A549 (cell line): Measurements from ENCODE around the gene KYNU.

Experiments used
- EP300 ChIP-seq, 2 experiments: fragments of >200 bp; sonication (Bioruptor Twin); formaldehyde crosslinking; IDR thresholded peaks; 2 replicates in 1 of 2; 3 replicates in 1 of 2; pipeline ENCODE4 v1.6.1; 2016 to 2017
- MYC ChIP-seq: IDR thresholded peaks from 2 replicates; pipeline ENCODE4 v1.6.1; 2012; ENCODE audit warnings: mild to moderate bottlenecking, inconsistent platforms, low read length, improper control_type of control experiment, borderline replicate concordance
- POLR2A ChIP-seq: IDR thresholded peaks from 2 replicates; pipeline ENCODE4 v1.6.1; 2012; ENCODE audit warnings: mild to moderate bottlenecking, low read length
- RAD21 ChIP-seq, 2 experiments: fragments of >200 bp in 1 of 2; sonication (Bioruptor Twin) in 1 of 2; formaldehyde crosslinking in 1 of 2; IDR thresholded peaks in 1 of 2; conservative IDR thresholded peaks in 1 of 2; 2 replicates in 1 of 2; 3 replicates in 1 of 2; pipeline ENCODE4 v1.6.1; 2012 to 2018; ENCODE audit warnings: inconsistent platforms in 1 of 2
- TF ChIP-seq, protein P1 (sequence below): fragments of >200 bp; sonication (Bioruptor Twin); formaldehyde crosslinking; IDR thresholded peaks from 3 replicates; pipeline ENCODE4 v1.5.1; 2016
- TF ChIP-seq, protein P2 (sequence below): IDR thresholded peaks from 2 replicates; pipeline ENCODE4 v1.6.1; 2012

- TF ChIP-seq, protein P1, sequence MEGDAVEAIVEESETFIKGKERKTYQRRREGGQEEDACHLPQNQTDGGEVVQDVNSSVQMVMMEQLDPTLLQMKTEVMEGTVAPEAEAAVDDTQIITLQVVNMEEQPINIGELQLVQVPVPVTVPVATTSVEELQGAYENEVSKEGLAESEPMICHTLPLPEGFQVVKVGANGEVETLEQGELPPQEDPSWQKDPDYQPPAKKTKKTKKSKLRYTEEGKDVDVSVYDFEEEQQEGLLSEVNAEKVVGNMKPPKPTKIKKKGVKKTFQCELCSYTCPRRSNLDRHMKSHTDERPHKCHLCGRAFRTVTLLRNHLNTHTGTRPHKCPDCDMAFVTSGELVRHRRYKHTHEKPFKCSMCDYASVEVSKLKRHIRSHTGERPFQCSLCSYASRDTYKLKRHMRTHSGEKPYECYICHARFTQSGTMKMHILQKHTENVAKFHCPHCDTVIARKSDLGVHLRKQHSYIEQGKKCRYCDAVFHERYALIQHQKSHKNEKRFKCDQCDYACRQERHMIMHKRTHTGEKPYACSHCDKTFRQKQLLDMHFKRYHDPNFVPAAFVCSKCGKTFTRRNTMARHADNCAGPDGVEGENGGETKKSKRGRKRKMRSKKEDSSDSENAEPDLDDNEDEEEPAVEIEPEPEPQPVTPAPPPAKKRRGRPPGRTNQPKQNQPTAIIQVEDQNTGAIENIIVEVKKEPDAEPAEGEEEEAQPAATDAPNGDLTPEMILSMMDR: no peak
- no peak for TF ChIP-seq RAD21 (conservative IDR thresholded peaks at IDR 0.05 in 1 of 2, IDR thresholded peaks at IDR 0.05 in 1 of 2)
- no peak for TF ChIP-seq MYC
- TF ChIP-seq EP300 (IDR thresholded peaks at IDR 0.05): no peak
- TF ChIP-seq, protein P2, sequence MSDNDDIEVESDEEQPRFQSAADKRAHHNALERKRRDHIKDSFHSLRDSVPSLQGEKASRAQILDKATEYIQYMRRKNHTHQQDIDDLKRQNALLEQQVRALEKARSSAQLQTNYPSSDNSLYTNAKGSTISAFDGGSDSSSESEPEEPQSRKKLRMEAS: no peak
- no peak for TF ChIP-seq POLR2A
These were observed 206.2 kb downstream of the KYNU start for GRCh38 chr2:143083636-143084035.
